Naive thymus-derived CD4-positive, alpha-beta T cell (primary cell): ENCODE data around the gene EFCAB9. TPM values are rescaled to one million over a fixed set of nuclear protein-coding genes. Genes with fewer than 3 reads are reported as not detected.

Experiments
- ATAC-seq: fragments of 150-1000 bp; cut with Tn5 transposase; 2 replicates; pipeline ENCODE4 v1.10.0; 2021; ENCODE audit warnings: mild to moderate bottlenecking, moderate library complexity
- CTCF ChIA-PET: fragments of 350-600 bp; sonication (Branson Sonifier 250); formaldehyde crosslinking; loops from one replicate; lab custom pipeline; 2021; ENCODE audit warnings: antibody characterized with exemption; lab: Charles Lee
- POLR2A ChIA-PET: fragments of 350-600 bp; sonication (Branson Sonifier 250); formaldehyde crosslinking; loops from one replicate; lab custom pipeline; 2021; ENCODE audit warnings: antibody characterized with exemption, inconsistent platforms; lab: Charles Lee
- DNase-seq, 9 donors: peaks; one replicate each; pipeline versions ENCODE4 v3.0.0 to v3.0.0-alpha.2; 2020 to 2022; ENCODE audit warnings: mixed read lengths in 1 of 9
- H3K27ac ChIP-seq: one replicate; pipeline ENCODE4 v1.7.0; 2013; ENCODE audit warnings: mild to moderate bottlenecking, low read depth, low read length, moderate library complexity
- H3K27me3 ChIP-seq, 2 donors: one replicate each; pipeline ENCODE4 v1.7.0; 2013; ENCODE audit warnings: low read length in 2 of 2, mild to moderate bottlenecking in 2 of 2, moderate library complexity in 2 of 2; ENCODE audit not compliant: control insufficient read depth in 2 of 2, insufficient read depth in 2 of 2
- H3K36me3 ChIP-seq, 3 experiments: 1 replicate in 2 of 3; 2 replicates in 1 of 3; pipeline ENCODE4 v1.7.0; 2013; ENCODE audit warnings: low read length in 3 of 3, mild to moderate bottlenecking in 3 of 3, moderate library complexity in 1 of 3; ENCODE audit not compliant: insufficient read depth in 3 of 3, control insufficient read depth in 2 of 3
- H3K4me1 ChIP-seq, 2 donors: one replicate each; pipeline ENCODE4 v1.7.0; 2013; ENCODE audit warnings: low read length in 2 of 2, mild to moderate bottlenecking in 2 of 2, moderate library complexity in 1 of 2; ENCODE audit not compliant: control insufficient read depth in 2 of 2, insufficient read depth in 2 of 2
- H3K4me3 ChIP-seq: 2 replicates; pipeline ENCODE4 v1.7.0; 2013; ENCODE audit warnings: mild to moderate bottlenecking, low read length
- H3K9me3 ChIP-seq, 3 experiments: 1 replicate in 2 of 3; 2 replicates in 1 of 3; pipeline ENCODE4 v1.7.0; 2013; ENCODE audit warnings: low read length in 3 of 3; ENCODE audit not compliant: control insufficient read depth in 2 of 3
- H3K27ac Mint-ChIP-seq, 9 donors: one replicate each; pipeline ENCODE4 v1.8.0; 2020 to 2022; ENCODE audit warnings: mixed read lengths in 9 of 9, mild to moderate bottlenecking in 8 of 9, moderate library complexity in 5 of 9, inconsistent platforms in 2 of 9
- H3K27me3 Mint-ChIP-seq, 5 donors: one replicate each; pipeline ENCODE4 v1.8.0; 2021 to 2022; ENCODE audit warnings: mixed read lengths in 5 of 5, mild to moderate bottlenecking in 1 of 5
- H3K36me3 Mint-ChIP-seq, 5 donors: one replicate each; pipeline ENCODE4 v1.8.0; 2020 to 2022; ENCODE audit warnings: mixed read lengths in 5 of 5, mild to moderate bottlenecking in 3 of 5, inconsistent platforms in 1 of 5
- H3K4me1 Mint-ChIP-seq, 7 donors: one replicate each; pipeline ENCODE4 v1.8.0; 2020 to 2022; ENCODE audit warnings: mixed read lengths in 7 of 7, mild to moderate bottlenecking in 3 of 7, inconsistent platforms in 1 of 7
- H3K4me3 Mint-ChIP-seq, 10 donors: one replicate each; pipeline ENCODE4 v1.8.0; 2020 to 2022; ENCODE audit warnings: mild to moderate bottlenecking in 10 of 10, mixed read lengths in 10 of 10, moderate library complexity in 6 of 10, inconsistent platforms in 2 of 10
- H3K9me3 Mint-ChIP-seq, 11 donors: one replicate each; pipeline ENCODE4 v1.8.0; 2020 to 2022; ENCODE audit warnings: mixed read lengths in 11 of 11, mild to moderate bottlenecking in 4 of 11, inconsistent platforms in 1 of 11, moderate library complexity in 1 of 11
- intact Hi-C, 2 donors: fragments of 100-400 bp; cut with micrococcal nuclease; formaldehyde crosslinking; loops; one replicate each; pipeline ENCODE4 v1.15.1; 2023
- polyA plus RNA-seq, 2 donors: library from polyadenylated mRNA; unstranded; fragments of 300-500 nt; fragmentation: Illumina TruSeq; gene quantifications; one replicate each; pipeline ENCODE4 v1.2.3, GENCODE V29; 2021
- total RNA-seq, 6 experiments: library from RNA in 5 of 6; stranded (reverse) in 5 of 6; gene quantifications; 1 replicate in 5 of 6; 2 replicates in 1 of 6; pipeline ENCODE4 v1.2.3 and lab custom pipeline; 2021 to 2026

EFCAB9 gene
- total and polyA plus RNA-seq, 7 experiments from 2014 or later = not detected

DNA sequence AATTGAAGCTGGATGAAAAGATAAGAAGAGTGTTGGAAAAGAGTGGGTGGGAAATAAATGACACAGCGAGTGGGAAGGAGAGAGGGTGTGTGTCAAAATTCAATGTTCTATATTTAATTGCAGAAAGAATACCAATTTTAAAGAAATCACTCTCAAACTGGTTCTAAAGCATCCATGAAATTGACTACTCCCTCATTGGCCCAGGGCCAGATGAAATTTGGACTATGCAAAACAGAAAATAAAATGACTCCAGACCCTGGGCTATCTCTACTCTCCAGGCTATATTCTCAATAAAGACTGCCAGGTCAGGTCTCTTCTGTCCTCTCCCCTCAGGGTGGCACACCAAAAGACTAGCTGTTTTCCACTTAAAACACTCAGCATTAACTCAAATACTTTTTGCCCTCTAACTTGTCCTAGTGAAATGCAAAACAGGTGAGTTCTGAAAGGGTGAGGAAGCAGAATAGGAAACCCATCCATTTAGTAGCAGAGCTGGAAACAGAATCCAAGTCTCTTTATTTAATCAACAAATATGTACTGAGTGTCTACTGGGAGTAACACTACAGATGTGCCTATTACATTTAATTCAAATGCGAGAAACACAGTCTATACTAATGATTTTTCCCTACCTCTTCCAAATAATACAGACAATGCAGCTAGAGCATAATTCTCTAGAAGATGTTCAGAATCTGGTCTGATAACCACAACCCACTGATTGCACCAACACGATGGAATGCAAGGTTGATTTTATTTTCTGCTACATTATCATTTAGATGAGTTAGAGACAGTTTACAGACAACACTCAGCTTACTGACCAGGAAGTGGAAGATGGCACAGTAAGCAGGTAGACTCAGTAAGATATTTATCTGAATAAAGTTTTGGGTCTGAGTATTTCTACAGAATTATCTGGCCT lies 42.1 kb downstream of the EFCAB9 start:
- Mint-ChIP-seq H3K27ac (peak overlapping the region in 5 of 9 donors; percentile 4 to 49 (median 14)), H3K27me3 (no peaks in the 10 kb centered on the region), H3K36me3 (peaks cover 0 to 23% (median 15%) of the 10 kb centered on the region in 5 donors), H3K4me3 (no peak overlapping the region), H3K9me3 (no peaks in the 10 kb centered on the region), H3K4me1 (peaks cover 26 to 49% (median 43%) of the 10 kb centered on the region in 7 donors)
- DNase-seq (no peak), ATAC-seq (no peak)
- no peaks in the 10 kb centered on the region for H3K9me3 ChIP-seq
- H3K36me3 ChIP-seq = peaks cover 0 to 15% (median 0%) of the 10 kb centered on the region in 3 experiments
- peaks cover 7 to 13% of the 10 kb centered on the region in 2 donors for H3K4me1 ChIP-seq
- ChIA-PET CTCF (interaction anchor here (0.6 kb wide), 1 partner anchor 127 kb away, joined by 4 read pairs; no protein-coding TSS in a partner anchor), POLR2A (no interaction called here)
- H3K27me3 ChIP-seq = no peaks in the 10 kb centered on the region
- no peak overlapping the region for H3K27ac ChIP-seq
- H3K4me3 ChIP-seq = no peak overlapping the region
- intact Hi-C loops = no loop called here

DNA sequence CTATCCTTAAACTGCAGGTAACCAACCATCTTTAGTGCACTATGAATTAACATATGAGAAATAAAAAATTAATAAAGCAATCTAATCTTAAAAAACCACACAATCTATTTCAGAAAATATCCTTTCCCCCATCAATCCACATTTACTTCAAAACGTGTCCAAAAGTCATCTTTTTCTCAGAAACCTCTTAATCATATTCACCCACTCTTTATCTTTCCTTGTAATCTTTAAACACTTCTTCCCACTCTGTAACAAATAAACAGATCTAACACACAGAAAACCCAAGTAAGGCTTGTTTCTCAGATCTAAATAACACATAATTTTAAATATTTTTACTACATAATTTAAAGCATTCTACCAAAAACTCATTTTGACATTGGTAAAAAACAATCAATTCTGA lies 44.4 kb downstream of the EFCAB9 start:
- Histone ChIP-seq H3K4me1 (peaks cover 7 to 13% of the 10 kb centered on the region in 2 donors), H3K9me3 (no peaks in the 10 kb centered on the region), H3K4me3 (no peak overlapping the region), H3K27me3 (no peaks in the 10 kb centered on the region), H3K36me3 (peaks cover 0 to 3% (median 0%) of the 10 kb centered on the region in 3 experiments), H3K27ac (no peak overlapping the region)
- ChIA-PET POLR2A (no interaction called here), CTCF (no interaction called here)
- peaks cover 0 to 21% (median 19%) of the 10 kb centered on the region in 5 donors for H3K36me3 Mint-ChIP-seq
- intact Hi-C loops = no loop called here
- DNase-seq = no peak
- no peak for ATAC-seq
- H3K27me3 Mint-ChIP-seq = no peaks in the 10 kb centered on the region
- peak overlapping the region in 3 of 10 donors; percentile 10 to 73 (median 11) for H3K4me3 Mint-ChIP-seq
- peaks cover 0 to 4% (median 0%) of the 10 kb centered on the region in 11 donors for H3K9me3 Mint-ChIP-seq
- peaks cover 30 to 53% (median 44%) of the 10 kb centered on the region in 7 donors for H3K4me1 Mint-ChIP-seq
- peak overlapping the region in 4 of 9 donors; percentile 2 to 35 (median 30) for H3K27ac Mint-ChIP-seq

GRCh38 chr5:172243302-172243701 lies 49.3 kb downstream of the EFCAB9 start:
- ChIA-PET CTCF (interaction anchor here (0.7 kb wide), 1 partner anchor 26 kb away, joined by 4 read pairs; no protein-coding TSS in a partner anchor), POLR2A (no interaction called here)
- no peak overlapping the region for H3K4me3 Mint-ChIP-seq
- no peak overlapping the region for H3K27ac ChIP-seq
- DNase-seq = no peak
- no peaks in the 10 kb centered on the region for H3K36me3 ChIP-seq
- H3K27ac Mint-ChIP-seq = no peak overlapping the region
- H3K27me3 ChIP-seq = no peaks in the 10 kb centered on the region
- intact Hi-C loops = no loop called here
- peaks cover 4 to 28% (median 18%) of the 10 kb centered on the region in 5 donors for H3K36me3 Mint-ChIP-seq
- peaks cover under 1 to 8% of the 10 kb centered on the region in 2 donors for H3K4me1 ChIP-seq
- H3K4me1 Mint-ChIP-seq = peaks cover 15 to 25% (median 24%) of the 10 kb centered on the region in 7 donors
- H3K9me3 ChIP-seq = no peaks in the 10 kb centered on the region
- no peak for ATAC-seq
- H3K27me3 Mint-ChIP-seq = no peaks in the 10 kb centered on the region
- peaks cover 0 to 6% (median 0%) of the 10 kb centered on the region in 11 donors for H3K9me3 Mint-ChIP-seq
- no peak overlapping the region for H3K4me3 ChIP-seq

DNA sequence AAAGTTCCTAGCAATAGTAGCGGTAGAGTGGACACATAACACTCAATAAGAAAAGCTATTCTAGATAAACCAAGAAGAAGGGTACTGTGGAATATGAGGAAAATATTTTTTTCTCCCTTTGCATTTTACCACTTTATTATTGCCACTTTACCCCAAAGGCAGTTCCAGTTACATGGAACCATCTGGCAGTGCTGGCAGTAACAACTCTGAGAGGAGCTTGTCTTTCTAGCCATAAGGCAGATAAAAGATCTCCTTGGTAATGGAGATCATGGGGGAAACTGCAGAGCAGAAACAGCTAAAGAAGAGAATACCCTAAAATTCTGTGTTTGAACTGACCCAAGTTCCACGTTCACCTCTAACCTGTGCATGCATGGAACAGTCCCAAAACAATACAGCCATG lies 51.1 kb downstream of the EFCAB9 start:
- CTCF ChIA-PET = interaction anchor here (1.1 kb wide), 1 partner anchor 761 kb away, joined by 5 read pairs; no protein-coding TSS in a partner anchor
- no peaks in the 10 kb centered on the region for H3K4me1 ChIP-seq
- H3K27me3 ChIP-seq = no peaks in the 10 kb centered on the region
- H3K4me3 ChIP-seq = no peak overlapping the region
- H3K4me1 Mint-ChIP-seq = peaks cover 3 to 20% (median 9%) of the 10 kb centered on the region in 7 donors
- H3K27me3 Mint-ChIP-seq = no peaks in the 10 kb centered on the region
- no peak overlapping the region for H3K4me3 Mint-ChIP-seq
- ATAC-seq (no peak), DNase-seq (no peak)
- POLR2A ChIA-PET = interaction anchor here (0.6 kb wide), 1 partner anchor 41 kb away, joined by 3 read pairs; no protein-coding TSS in a partner anchor
- intact Hi-C loops = no loop called here
- no peaks in the 10 kb centered on the region for H3K9me3 ChIP-seq
- H3K36me3 Mint-ChIP-seq = peaks cover 9 to 38% (median 25%) of the 10 kb centered on the region in 5 donors
- peaks cover 0 to 21% (median 5%) of the 10 kb centered on the region in 11 donors for H3K9me3 Mint-ChIP-seq
- no peak overlapping the region for H3K27ac ChIP-seq
- no peaks in the 10 kb centered on the region for H3K36me3 ChIP-seq
- H3K27ac Mint-ChIP-seq = no peak overlapping the region

GRCh38 chr5:172245703-172246125 lies 51.7 kb downstream of the EFCAB9 start:
- Histone ChIP-seq H3K36me3 (no peaks in the 10 kb centered on the region), H3K27ac (no peak overlapping the region), H3K4me1 (no peaks in the 10 kb centered on the region), H3K4me3 (no peak overlapping the region), H3K27me3 (no peaks in the 10 kb centered on the region), H3K9me3 (peaks cover 0 to 3% (median 0%) of the 10 kb centered on the region in 3 experiments)
- H3K27me3 Mint-ChIP-seq = no peaks in the 10 kb centered on the region
- CTCF ChIA-PET = interaction anchor here (1.1 kb wide), 1 partner anchor 762 kb away, joined by 5 read pairs; no protein-coding TSS in a partner anchor
- no peak overlapping the region for H3K27ac Mint-ChIP-seq
- peaks cover 0 to 28% (median 8%) of the 10 kb centered on the region in 11 donors for H3K9me3 Mint-ChIP-seq
- H3K4me1 Mint-ChIP-seq = peaks cover 0 to 20% (median 9%) of the 10 kb centered on the region in 7 donors
- H3K36me3 Mint-ChIP-seq = peaks cover 9 to 41% (median 28%) of the 10 kb centered on the region in 5 donors
- H3K4me3 Mint-ChIP-seq = no peak overlapping the region
- POLR2A ChIA-PET = interaction anchor here (0.6 kb wide), 1 partner anchor 41 kb away, joined by 3 read pairs; no protein-coding TSS in a partner anchor
- ATAC-seq = no peak
- intact Hi-C loops = no loop called here
- DNase-seq = no peak

DNA sequence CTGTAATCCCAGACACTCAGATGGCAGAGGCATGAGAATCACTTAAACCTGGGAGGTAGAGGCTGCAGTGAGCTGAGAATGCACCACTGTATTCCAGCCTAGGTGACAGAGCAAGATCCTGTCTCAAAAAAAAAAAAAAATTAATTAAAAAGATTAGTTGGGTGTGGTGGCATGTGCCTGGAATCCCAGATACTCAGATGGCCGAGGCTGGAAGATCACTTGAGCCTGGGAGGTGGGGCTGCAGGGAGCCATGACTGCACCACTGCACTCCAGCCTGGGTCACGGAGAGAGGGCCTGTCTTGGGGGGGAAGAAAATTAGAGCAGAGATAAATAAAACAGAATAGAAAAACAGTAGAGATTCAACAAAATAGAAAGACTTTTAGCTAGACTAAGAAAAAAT lies 54.7 kb downstream of the EFCAB9 start:
- CTCF ChIA-PET = no interaction called here

More for the DNA sequence above, 54.7 kb downstream of the EFCAB9 start:
- no peaks in the 10 kb centered on the region for H3K4me1 ChIP-seq
- no peak overlapping the region for H3K27ac ChIP-seq
- H3K36me3 ChIP-seq = no peaks in the 10 kb centered on the region
- intact Hi-C loops = no loop called here
- no peaks in the 10 kb centered on the region for H3K27me3 Mint-ChIP-seq
- H3K27me3 ChIP-seq = no peaks in the 10 kb centered on the region
- H3K4me1 Mint-ChIP-seq = peaks cover 0 to 16% (median 6%) of the 10 kb centered on the region in 7 donors
- peaks cover 0 to 21% (median 0%) of the 10 kb centered on the region in 3 experiments for H3K9me3 ChIP-seq
- H3K4me3 Mint-ChIP-seq = no peak overlapping the region
- DNase-seq (no peak), ATAC-seq (no peak)
- H3K4me3 ChIP-seq = no peak overlapping the region
- no peak overlapping the region for H3K27ac Mint-ChIP-seq
- peaks cover 9 to 32% (median 27%) of the 10 kb centered on the region in 5 donors for H3K36me3 Mint-ChIP-seq
- POLR2A ChIA-PET = no interaction called here
- H3K9me3 Mint-ChIP-seq = peaks cover 3 to 54% (median 21%) of the 10 kb centered on the region in 11 donors
